ENCODE results near the gene PRIMPOL.

GRCh38 chr4:184727430-184727829 is 77.9 kb downstream of the PRIMPOL start:
- no peak for TF ChIP-seq EZH2phosphoT487 (IDR thresholded peaks at IDR 0.05; ENCODE audit: low read depth)
- TF ChIP-seq CTCF (IDR thresholded peaks at IDR 0.05; ENCODE audit: low read depth, low read length), result no peak
